ENCODE data around the gene GSTO1. TPM values are rescaled to one million over a fixed set of nuclear protein-coding genes. Genes with fewer than 3 reads are reported as not detected.

The GSTO1 gene
- total and polyA plus RNA-seq, 2 of the 13 experiments (the other 11 are each of a cell fraction or from before 2014, with no cell fraction given), result 228 to 300 TPM

GRCh38 chr10:104291439-104291951 lies 36.8 kb downstream of the GSTO1 start (continued):
- 0 out of 2 replicates have a peak, but pooled peaks have one; percentile 43 for TF ChIP-seq CREM (IDR thresholded peaks at IDR 0.05)
- no peak for TF ChIP-seq CREM (CRISPR knock-in tag; IDR thresholded peaks at IDR 0.05)
- TF ChIP-seq KLF9 (CRISPR knock-in tag; IDR thresholded peaks at IDR 0.05; ENCODE audit: low read depth), result no peak
- peak; percentile 79 for TF ChIP-seq GATAD2A (CRISPR knock-in tag; IDR thresholded peaks at IDR 0.05)
- 0 out of 2 replicates have a peak, but pooled peaks have one; percentile 25 for TF ChIP-seq MEF2D (CRISPR knock-in tag; IDR thresholded peaks at IDR 0.05)
- TF ChIP-seq ZBTB20 (CRISPR knock-in tag; IDR thresholded peaks at IDR 0.05; ENCODE audit: borderline replicate concordance, low read depth), result 0 out of 2 replicates have a peak, but pooled peaks have one; percentile 55
- no peak for TF ChIP-seq E2F5 (CRISPR knock-in tag; conservative IDR thresholded peaks at IDR 0.05)
- peak; percentile 68; the same call in 1 of the 2 replicates for TF ChIP-seq IRF9 (CRISPR knock-in tag; IDR thresholded peaks at IDR 0.05; ENCODE audit: borderline replicate concordance)
- no peak for TF ChIP-seq ZNF468 (CRISPR knock-in tag; IDR thresholded peaks at IDR 0.05)
- TF ChIP-seq SOX5 (CRISPR knock-in tag; IDR thresholded peaks at IDR 0.05; ENCODE audit: borderline replicate concordance), result 0 out of 2 replicates have a peak, but pooled peaks have one; percentile 36
- TF ChIP-seq DRAP1 (CRISPR knock-in tag; IDR thresholded peaks at IDR 0.05), result peak; percentile 52; the same call in 1 of the 2 replicates
- TF ChIP-seq ETV5 (CRISPR knock-in tag; IDR thresholded peaks at IDR 0.05; ENCODE audit: borderline replicate concordance), result peak; percentile 63
- no peak for TF ChIP-seq ZNF670 (CRISPR knock-in tag; IDR thresholded peaks at IDR 0.05; ENCODE audit: borderline replicate concordance)
- no peak for TF ChIP-seq EZH2 (conservative IDR thresholded peaks at IDR 0.05; ENCODE audit: low read depth, low read length)
- TF ChIP-seq ZFX (CRISPR knock-in tag; IDR thresholded peaks at IDR 0.05; ENCODE audit: low read depth), result peak; percentile 26; the same call in 1 of the 2 replicates
- peak; percentile 48; the same call in 1 of the 2 replicates for TF ChIP-seq BORCS8-MEF2B (CRISPR knock-in tag; IDR thresholded peaks at IDR 0.05)
- TF ChIP-seq KDM1A (CRISPR knock-in tag; IDR thresholded peaks at IDR 0.05), result peak; percentile 76; the same call in 1 of the 2 replicates
- TF ChIP-seq, protein P1, sequence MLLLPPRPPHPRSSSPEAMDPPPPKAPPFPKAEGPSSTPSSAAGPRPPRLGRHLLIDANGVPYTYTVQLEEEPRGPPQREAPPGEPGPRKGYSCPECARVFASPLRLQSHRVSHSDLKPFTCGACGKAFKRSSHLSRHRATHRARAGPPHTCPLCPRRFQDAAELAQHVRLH (CRISPR knock-in tag; IDR thresholded peaks at IDR 0.05; ENCODE audit: borderline replicate concordance, low read depth), result peak; percentile 84; the same call in 1 of the 2 replicates
- no peak for TF ChIP-seq SMYD3 (CRISPR knock-in tag; IDR thresholded peaks at IDR 0.05)
- peak; percentile 49; the same call in 1 of the 2 replicates for TF ChIP-seq ZNF800 (CRISPR knock-in tag; IDR thresholded peaks at IDR 0.05)
- peak; percentile 37; the same call in 1 of the 2 replicates for TF ChIP-seq ZNF441 (CRISPR knock-in tag; IDR thresholded peaks at IDR 0.05; ENCODE audit: borderline replicate concordance)
- TF ChIP-seq ARID5B (CRISPR knock-in tag; IDR thresholded peaks at IDR 0.05), result peak; percentile 60
- no peak for TF ChIP-seq NR1H2 (CRISPR knock-in tag; IDR thresholded peaks at IDR 0.05; ENCODE audit: borderline replicate concordance, low read depth)

Measured in HepG2 (cell line).